PFSK-1 (cell line): ENCODE results near the gene CLPTM1L.

Experiments used
- FOXP2 ChIP-seq: optimal IDR thresholded peaks from 2 replicates; pipeline ENCODE3; 2011; ENCODE audit warnings: borderline replicate concordance, control low read depth, inconsistent platforms; ENCODE audit not compliant: insufficient read depth; ENCODE audit errors: extremely low read length, extremely low read depth
- POLR2AphosphoS5 ChIP-seq: IDR thresholded peaks from 2 replicates; pipeline ENCODE4 v1.6.1; 2012; ENCODE audit warnings: low read depth, mild to moderate bottlenecking, control low read depth, low read length, moderate library complexity
- SIN3A ChIP-seq: IDR thresholded peaks from 2 replicates; pipeline ENCODE4 v1.6.1; 2012; ENCODE audit warnings: mild to moderate bottlenecking, low read length, moderate library complexity, borderline replicate concordance; ENCODE audit not compliant: insufficient read depth
- TAF1 ChIP-seq: IDR thresholded peaks from 2 replicates; pipeline ENCODE4 v1.6.1; 2012; ENCODE audit warnings: low read length, control low read depth, borderline replicate concordance; ENCODE audit not compliant: insufficient read depth
- TF ChIP-seq, protein P1 (sequence below), 2 experiments: IDR thresholded peaks; 2 replicates each; pipeline versions ENCODE4 v1.6.1 to v1.8.0; 2011 to 2012; ENCODE audit warnings: low read depth in 2 of 2, low read length in 2 of 2, control low read depth in 1 of 2, inconsistent platforms in 1 of 2, mild to moderate bottlenecking in 1 of 2, moderate library complexity in 1 of 2; ENCODE audit not compliant: insufficient read depth in 1 of 2

DNA sequence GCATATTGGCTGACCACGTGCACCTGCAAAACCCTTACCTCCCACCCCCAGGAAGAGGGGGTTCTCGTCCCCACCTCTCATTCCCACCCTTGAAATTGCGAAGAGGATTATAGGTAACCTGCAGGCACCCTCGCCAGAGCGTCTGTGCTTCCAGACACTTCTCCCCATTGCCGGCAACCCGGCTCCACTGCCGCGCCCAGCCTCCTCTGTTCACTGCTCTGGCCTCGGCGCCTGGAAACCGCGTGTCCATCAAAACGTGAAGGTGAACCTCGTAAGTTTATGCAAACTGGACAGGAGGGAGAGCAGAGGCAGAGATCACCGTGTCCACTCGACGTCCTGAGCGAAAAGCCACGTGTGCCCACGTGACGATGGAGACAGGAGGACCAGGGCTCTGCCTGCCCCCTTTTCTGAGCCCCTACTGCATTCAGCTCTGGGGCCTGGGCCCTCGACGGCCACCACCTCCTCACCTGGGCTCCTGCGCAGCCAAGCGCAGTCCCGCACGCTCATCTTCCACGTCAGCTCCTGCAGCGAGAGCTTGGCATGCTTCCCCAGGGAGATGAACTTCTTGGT is 52.0 kb downstream of the CLPTM1L start:
- TF ChIP-seq, protein P1, sequence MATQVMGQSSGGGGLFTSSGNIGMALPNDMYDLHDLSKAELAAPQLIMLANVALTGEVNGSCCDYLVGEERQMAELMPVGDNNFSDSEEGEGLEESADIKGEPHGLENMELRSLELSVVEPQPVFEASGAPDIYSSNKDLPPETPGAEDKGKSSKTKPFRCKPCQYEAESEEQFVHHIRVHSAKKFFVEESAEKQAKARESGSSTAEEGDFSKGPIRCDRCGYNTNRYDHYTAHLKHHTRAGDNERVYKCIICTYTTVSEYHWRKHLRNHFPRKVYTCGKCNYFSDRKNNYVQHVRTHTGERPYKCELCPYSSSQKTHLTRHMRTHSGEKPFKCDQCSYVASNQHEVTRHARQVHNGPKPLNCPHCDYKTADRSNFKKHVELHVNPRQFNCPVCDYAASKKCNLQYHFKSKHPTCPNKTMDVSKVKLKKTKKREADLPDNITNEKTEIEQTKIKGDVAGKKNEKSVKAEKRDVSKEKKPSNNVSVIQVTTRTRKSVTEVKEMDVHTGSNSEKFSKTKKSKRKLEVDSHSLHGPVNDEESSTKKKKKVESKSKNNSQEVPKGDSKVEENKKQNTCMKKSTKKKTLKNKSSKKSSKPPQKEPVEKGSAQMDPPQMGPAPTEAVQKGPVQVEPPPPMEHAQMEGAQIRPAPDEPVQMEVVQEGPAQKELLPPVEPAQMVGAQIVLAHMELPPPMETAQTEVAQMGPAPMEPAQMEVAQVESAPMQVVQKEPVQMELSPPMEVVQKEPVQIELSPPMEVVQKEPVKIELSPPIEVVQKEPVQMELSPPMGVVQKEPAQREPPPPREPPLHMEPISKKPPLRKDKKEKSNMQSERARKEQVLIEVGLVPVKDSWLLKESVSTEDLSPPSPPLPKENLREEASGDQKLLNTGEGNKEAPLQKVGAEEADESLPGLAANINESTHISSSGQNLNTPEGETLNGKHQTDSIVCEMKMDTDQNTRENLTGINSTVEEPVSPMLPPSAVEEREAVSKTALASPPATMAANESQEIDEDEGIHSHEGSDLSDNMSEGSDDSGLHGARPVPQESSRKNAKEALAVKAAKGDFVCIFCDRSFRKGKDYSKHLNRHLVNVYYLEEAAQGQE (IDR thresholded peaks at IDR 0.05; ENCODE audit: insufficient read depth in 1 of 2, low read depth in 2 of 2, low read length in 2 of 2) = no peak
- TF ChIP-seq POLR2AphosphoS5 = no peak
- no peak for TF ChIP-seq TAF1
- TF ChIP-seq SIN3A = no peak
- TF ChIP-seq FOXP2 = no peak
